Uterus (tissue), 2 donors: ENCODE results near the gene MLPH.

ENCODE experiments used
- CTCF ChIP-seq, 4 experiments: fragments of 200-600 bp in 2 of 4; fragments of 450-650 bp in 2 of 4; sonication (generic) in 2 of 4; IDR thresholded peaks; one replicate each; pipeline ENCODE4 v1.5.1; 2016 to 2019; ENCODE audit warnings: antibody characterized with exemption in 4 of 4, mild to moderate bottlenecking in 2 of 4, moderate library complexity in 1 of 4
- POLR2A ChIP-seq, 2 donors: fragments of 450-650 bp; IDR thresholded peaks; one replicate each; pipeline ENCODE4 v1.6.1; 2016; ENCODE audit warnings: antibody characterized with exemption in 2 of 2, mild to moderate bottlenecking in 1 of 2, moderate library complexity in 1 of 2

- no peak for TF ChIP-seq CTCF (IDR thresholded peaks at IDR 0.05)
- TF ChIP-seq POLR2A (IDR thresholded peaks at IDR 0.05) = no peak
Observed at GRCh38 chr2:237569041-237569440, 82.0 kb downstream of the MLPH start.
